Stimulated activated CD8-positive, alpha-beta memory T cell treated with anti-CD3 and anti-CD28 coated beads, Interleukin-7, amount 100 ng/mL, for 4 hours (primary cell): ENCODE measurements around the gene ARMC6.
"Not testable (repeated sequence)": the region's sequence is repeated elsewhere in the genome, so short reads cannot be mapped to it uniquely, and the experiment has no call there.

Source experiments
- DNase-seq, 2 donors: peaks; one replicate each; pipeline ENCODE4 v3.0.0-alpha.2; 2020; ENCODE audit warnings: low read depth in 2 of 2

Gene ARMC6

DNA sequence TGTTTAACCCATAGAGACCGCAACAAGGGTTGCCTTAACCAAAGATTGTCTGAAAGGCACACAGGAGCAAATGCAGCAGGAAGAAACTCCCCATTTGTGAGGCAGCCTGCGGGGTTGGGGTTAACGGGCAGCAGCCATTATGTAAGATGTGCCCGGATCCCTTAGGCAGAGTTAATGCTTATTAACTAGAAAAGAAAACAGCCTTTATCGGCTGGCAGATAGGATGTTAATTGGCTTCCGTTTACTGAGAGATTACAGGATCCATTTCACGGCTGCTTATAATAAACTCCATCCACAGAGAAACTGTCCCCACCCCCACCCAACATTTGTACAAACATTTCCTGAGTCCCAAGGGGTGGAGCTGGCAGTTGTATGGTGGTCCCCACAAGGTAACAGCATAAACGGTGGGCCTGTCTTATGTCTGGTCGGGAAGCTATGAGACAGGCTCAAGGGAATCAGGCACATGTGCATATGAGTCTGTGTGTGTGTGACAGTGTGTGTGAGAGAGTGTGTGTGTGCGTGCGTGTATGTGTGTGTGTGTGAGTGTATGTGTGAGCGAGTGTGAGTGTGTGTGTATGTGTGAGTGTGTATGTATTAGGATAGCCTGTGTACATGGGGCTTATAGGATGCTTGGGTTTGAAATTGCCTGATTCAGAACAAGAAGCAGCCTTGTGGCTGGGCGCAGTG is 40.9 kb downstream of the ARMC6 start:
- no peak for DNase-seq

DNA sequence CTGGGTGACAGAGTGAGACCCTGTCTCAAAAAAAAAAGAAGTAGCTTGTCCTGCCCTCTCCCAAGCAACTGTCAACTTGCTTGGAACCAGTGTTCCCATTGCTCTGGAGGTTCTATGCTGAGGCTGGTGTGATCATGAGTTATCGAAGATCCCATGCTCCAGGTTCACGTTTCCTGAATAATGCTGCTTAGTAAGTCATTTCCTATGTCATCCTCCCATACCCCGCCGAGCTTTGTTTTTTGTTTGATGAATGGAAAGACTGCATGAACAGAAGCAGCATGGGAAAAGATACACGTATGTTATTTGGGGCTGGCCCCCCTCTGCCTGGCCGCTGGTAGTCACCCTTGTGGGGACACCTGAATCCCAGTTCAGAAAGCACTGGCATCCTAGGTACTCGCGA is 41.7 kb downstream of the ARMC6 start:
- no peak for DNase-seq

DNA sequence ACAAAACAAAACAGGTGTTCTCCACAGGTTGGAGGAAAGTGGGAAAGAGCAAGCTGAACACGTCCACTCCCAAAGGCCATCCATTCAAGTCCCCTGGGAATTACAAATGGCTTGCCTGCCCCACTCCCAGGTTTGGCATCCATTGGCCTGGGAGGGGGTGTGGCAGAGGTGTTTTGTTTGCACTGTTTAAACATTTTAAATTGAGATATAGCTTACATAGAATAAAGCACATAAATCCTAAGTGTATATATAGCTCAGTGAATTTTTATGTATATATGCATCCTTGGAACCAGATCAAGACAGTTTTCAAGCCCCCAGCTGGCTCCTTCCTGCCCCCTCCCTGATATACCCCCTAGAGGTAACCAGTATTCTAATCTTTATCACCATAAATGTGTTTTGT is 43.1 kb downstream of the ARMC6 start:
- DNase-seq: no peak

DNA sequence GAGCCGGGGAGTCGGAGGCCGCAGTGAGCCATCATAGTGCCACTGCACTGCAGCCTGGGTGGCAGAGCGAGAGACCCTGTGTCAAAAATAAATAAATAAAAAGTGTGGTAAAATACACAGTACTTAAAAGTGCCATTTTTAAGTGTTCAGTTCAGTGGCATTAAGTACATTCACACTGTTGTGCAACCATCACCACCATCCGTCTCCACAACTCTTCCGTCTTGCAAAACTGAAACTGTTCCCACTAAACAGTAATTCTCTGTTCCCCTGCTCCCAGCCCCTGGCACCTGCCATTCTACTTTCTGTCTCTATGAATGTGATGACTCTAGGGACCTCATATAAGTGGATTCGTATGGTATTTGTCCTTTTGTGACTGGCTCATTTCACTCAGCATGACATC is 43.7 kb downstream of the ARMC6 start:
- no peak for DNase-seq

DNA sequence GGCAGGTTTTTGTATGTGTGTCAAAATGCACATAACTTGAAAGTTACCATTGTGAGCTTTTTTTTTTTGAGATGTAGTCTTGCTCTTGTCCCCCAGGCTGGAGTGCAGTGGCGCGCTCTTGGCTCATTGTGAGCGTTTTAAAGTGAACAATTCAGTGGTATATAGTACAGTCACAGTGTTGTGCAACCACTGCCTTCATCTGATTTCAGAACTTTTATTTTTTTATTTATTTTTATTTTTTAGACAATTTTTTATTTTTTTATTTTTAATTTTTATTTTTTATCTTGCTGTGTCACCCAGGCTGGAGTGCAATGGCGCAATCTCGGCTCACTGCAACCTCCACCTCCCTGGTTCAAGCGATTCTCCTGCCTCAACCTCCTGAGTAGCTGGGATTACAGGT is 45.4 kb downstream of the ARMC6 start:
- no peak for DNase-seq

DNA sequence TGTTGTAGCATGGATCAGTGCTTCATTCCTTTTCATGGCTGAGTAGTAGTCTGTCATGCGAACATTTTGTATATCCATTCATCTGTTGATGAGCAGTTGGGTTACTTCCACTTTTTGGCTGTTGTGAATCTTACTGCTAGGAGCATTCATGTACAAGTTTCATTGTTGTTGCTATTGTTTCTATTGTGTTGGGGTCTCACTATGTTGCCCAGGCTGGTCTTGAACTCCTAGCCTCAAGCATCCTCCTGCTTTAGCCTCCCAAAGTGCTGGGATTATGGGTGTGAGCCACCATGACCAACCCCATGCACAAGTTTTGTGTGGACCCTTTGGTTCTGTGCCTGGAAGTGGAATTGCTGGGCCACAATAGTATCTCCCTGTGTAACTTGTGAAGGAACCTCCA is 46.2 kb downstream of the ARMC6 start:
- DNase-seq: no peak

DNA sequence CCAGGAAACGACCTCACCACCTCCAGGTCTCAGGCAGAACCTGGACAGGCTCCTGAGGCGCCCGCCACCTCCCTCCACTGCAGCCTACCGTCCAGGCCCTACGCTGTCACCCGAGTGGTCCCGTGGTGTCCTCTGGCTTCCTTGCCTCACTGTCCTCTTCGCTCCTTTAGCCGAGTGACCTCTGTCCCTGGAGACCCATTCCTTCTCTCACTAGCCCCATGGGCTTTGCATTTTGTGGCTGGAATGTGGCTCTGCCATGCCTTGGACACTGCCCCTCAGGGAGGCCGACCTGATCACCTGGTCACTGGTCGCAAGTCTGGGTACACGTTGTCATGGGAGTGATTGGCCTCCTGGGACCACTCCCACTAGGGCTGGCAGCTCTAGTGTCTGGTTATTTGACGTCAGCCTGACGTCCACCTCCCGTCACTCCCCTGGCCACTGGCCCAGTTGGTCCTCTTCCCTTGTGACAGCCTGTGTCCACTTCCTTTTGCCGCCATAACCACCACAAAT is 48.3 kb downstream of the ARMC6 start:
- no peak for DNase-seq

DNA sequence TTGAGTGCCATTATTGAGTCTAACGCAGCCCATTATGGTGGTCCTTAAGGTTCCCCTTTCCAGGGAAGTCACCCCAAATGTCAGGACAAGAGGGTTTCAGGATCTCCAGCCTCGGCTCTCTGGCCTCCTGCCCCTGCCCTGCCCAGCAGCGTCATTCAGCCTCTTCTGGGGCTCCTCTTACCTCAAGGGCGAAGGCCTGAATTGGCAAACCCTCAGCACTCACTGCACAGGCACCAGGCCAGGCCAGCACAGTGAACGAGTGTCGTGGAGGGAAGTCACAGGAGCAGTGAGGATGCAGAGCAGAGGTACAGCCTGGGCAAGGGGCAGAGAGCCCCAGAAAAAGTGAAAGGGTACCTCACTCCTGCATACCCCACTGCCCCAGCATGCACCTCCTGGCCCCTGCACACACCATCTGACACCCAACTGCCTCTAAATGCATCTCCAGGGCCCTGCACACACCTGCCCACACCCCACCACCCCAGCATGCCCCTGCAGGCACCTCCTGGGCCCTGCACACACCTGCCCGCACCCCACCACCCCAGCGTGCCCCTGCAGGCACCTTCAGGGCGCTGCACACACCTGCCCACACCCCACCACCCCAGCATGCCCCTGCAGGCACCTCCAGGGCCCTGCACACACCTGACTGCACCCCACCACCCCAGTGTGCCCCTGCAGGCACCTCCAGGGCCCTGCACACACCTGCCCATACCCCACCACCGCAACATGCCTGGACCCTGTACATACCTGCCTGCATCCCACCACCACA is 50.2 kb downstream of the ARMC6 start:
- no peak for DNase-seq

DNA sequence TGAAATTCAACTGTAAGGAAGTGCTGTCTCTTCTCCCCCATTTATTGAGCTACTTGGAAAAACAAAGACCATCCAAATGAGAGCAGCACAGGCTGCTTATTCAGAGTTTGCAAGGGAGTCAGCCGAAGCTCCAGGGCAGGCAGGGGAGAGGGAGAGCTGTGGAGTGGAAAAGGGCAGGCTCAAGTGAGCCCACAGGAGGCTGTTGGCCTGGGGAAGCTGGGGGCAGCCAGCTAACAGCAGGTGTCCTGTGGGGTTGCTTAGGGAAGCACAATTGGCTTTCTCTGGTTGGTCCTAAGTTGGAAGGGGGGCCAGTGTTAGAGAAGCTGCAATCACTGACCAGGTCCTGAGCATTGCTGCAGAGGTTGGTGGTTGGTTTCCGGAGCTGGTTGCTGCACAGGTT is 54.3 kb downstream of the ARMC6 start:
- no peak for DNase-seq

DNA sequence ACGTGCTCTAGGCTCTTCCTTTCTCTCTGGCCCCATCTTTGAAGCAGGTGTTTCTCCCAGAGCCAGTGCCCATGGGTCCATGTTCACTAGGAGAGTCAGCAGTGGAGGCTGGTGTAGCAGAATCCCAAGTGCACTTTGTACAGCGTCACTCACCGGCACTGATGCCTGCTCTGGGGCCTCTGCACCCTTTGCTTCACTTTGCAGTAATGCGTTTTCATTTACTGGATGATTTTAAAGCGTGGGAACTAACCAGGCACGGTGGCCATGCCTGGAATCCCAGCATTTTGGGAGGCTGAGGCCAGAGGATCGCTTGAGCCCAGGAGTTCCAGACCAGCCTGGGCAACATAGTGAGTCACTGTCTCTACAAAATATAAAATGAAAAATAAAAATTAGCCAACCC is 61.1 kb downstream of the ARMC6 start:
- no peak for DNase-seq

DNA sequence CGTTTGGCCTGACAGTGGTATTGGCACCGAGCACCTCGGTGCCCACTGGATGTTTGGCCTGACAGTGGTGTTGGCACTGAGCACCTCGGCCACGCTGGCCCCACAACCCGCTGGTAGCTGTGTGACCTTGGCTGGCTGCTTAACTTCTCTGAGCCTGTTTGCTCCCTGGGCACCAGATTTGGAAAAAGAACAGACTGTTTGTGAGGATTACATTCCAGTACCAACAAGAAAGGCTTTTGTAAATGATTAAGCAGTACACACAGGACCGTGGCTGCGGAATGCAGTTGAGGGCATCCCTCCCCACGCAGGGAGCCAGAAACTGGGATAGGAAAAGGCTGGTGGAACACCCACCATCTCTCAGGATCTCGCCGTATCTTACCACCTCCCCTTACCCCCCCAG is 62.3 kb downstream of the ARMC6 start:
- DNase-seq: no peak

DNA sequence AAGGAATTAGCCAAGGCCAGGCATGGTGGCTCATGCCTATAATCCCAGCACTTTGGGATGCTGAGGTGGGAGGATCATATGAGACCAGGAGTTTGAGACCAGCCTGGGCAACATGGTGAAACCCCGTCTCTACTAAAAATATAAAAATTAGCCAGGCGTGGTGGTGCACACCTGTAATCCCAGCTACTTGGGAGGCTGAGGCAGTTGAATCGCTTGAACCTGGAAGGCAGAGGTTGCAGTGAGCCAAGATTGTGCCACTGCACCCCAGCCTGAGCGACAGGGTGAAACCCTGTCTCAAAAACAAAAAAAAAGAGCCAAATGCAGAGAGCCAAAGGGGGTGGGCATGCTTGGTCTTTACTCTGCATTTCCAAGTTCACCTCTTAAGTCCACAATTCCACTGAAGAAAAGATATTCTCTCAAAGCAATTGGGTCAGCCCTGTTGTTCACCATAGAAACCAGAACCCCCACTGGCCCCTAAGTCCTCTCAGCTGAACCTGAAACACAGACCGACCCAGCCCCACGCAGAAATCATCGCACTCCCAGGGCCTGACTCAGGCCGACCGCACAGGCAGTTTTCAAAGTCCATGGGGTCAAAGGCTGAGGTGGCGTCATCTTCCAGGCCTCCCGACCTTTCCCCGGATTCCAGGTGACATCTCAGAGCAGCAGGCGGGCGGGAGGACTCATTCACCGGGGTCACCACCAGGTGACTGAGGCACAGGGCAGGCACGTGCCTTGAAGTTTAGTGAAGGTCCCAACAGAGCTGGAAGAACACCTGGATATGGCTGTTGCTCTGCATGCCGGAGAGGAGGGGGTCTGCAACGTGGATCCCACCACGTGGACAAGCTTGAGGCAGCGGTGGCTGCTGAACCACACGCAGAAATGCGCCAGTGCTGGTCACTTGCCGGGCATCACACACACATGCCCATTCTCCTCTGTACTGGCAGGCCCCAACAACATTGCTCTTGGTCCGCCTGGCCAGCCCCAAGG is 63.5 kb downstream of the ARMC6 start:
- no peak for DNase-seq

DNA sequence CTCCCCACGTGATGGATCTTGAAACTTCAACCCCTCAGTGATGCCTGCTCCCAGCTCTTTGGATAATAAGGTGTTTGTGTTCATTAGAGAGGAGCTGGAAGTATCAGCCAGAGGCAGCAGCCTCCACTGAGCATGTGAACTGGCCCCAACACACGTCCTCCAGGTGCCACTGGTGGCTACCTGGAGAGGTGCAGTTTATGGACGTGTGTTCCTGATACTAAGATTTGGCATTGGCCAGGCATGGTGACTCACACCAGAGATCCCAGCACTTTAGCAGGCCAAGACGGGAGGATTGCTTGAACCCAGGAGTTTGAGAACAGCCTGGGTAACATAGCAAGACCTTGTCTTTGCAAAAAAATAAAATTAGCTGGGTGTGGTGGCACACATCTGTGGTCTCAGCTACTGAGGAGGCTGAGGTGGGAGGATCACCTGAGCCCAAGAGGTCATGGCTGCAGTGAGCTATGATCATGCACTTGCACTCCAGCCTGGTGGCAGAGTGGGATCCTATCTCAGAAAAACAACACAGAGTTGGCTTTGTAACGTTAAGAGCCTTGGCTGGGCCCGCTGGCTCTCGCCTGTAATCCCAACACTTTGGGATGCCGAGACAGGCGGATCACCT is 64.8 kb downstream of the ARMC6 start:
- no peak for DNase-seq

DNA sequence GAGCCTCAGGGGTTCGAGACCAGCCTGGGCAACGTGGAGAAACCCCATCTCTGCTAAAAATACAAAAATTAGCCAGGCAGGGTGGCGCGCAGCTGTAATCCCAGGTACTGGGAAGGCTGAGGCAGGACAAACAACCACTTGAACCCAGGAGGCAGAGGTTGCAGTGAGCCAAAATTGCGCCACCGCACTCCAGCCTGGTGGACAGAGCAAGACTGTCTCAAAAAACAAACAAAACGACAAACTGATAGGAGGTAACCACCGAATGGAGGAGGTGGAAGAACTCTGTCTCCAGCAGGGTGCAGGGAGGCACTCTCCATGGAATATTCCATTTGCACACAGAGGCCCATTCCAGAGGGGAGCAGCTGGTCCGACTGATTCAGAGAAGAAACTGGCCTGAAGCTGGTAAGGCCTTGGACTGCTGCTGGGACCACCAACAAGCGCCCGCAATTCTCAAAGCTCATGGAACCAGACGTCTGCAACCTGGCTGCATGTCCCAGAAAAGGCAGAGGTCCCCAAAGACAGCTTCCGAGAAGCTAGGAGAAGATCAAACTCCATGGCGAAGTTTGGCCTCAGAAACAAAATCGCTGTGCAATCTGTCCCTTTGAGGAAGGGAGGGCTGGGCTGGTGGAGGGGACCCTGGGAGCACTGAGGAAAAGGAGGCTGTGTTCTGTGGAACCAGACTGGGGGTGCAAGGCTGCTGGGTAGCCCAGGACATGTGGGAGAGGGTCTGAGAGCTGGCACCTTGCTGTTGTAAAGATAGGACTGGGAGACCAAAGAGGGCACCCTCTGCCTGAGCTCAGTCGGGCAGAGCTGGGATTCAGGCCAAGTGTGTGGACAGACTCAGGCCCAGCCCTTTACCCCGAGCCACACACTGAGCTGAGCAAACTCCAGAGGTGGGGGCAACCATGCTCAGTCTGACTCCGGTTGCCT is 65.6 kb downstream of the ARMC6 start:
- DNase-seq: no peak

DNA sequence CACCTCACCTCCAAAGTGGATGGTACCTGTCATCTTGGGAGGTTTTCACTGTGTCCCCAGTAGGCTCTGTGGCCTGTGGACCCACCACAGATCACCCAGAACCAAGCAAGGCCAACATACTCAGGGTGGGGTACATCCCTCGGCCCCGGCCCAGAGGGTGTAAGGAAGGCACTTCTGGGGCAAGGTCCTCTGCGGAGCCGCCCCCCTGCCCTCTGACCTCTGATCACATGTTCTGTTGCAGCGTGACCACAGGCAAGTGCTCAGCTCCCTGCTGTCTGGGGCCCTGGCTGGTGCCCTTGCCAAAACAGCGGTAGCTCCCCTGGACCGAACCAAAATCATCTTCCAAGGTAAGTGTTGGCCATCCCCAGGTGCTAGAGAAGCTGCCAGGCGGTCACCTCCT is 68.1 kb downstream of the ARMC6 start:
- no peak for DNase-seq

DNA sequence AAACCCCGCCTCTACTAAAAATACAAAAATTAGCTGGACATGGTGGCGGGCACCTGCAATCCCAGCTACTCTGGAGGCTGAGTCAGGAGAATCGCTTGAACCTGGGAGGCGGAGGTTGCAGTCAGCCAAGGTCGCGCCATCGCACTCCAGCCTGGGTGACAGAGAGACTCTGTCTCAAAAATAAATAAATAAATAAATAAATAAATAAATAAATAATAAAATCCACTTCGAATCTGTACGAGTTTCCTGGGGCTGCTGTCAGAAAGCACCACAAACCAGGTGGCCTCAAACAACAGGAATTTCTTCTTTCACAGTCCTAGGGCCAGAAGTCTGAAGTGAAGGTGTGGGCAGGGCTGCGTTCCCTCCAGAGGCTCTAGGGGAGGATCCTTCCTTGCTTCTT is 69.2 kb downstream of the ARMC6 start:
- not testable (repeated sequence) for DNase-seq

DNA sequence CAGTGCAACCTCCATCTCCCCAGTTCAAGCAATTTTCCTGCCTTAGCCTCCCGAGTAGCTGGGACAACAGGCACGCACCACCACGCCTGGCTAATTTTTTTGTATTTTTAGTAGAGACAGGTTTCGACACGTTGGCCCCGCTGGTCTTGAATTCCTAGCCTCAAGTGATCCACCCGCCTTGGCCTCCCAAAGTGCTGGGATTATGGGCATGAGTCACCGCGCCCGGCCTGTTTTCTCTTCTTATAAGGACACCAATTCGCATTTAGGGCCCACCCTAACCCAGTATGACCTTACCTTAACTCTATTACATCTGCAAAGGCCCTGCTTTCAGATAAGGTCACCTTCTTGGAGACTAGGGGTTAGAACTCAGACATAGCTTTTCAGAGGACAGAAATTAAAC is 69.8 kb downstream of the ARMC6 start:
- no peak for DNase-seq

DNA sequence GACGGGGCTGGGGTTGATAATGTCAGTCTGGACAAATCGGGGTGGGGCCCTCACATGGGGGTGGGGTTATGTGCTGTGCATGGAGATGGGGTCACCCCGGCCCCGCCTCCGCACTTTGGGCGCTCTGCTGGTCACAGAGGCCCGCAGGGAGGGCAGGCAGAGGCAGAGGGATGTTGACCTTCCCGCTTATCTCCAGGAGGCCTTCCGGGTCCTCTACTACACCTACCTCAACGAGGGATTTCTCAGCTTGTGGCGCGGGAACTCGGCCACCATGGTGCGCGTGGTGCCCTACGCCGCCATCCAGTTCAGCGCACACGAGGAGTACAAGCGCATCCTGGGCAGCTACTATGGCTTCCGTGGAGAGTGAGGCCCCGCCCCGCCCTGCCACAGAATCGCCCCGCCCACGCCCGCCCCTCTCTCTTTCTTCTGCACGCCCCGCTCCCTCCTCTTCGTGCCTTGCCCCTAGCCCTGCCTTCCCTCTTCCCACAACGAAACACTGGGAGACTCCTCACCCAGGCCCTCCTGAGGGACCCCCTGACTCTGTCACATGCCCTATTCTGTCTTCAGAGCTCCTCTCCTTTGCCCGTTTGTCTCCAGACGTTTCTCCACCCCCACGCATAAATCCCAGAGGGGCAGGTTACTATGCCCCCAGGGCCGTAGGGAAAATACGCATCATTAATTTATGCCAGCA is 72.1 kb downstream of the ARMC6 start:
- DNase-seq: no peak

DNA sequence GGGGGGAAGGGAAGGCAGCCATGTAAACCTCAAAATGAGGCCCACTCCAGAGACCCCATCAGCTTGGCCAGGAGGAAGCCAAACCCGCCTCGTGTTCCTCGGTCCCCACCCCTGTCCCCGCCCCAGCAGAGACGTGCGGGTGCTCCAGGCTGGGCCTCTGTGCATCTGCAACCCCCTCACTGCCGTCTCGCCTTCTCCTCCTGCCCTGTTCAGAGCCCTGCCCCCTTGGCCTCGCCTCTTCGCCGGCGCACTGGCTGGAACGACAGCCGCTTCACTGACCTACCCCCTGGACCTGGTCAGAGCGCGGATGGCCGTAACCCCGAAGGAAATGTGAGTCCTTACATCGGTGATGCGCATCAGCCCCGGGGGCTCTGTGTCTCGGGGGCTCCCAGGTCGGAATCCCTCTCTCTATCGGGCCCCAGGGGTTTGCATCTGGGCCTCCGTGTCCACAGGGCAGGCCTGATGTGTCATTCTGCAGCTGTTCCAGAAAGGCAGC is 72.7 kb downstream of the ARMC6 start:
- DNase-seq: no peak

DNA sequence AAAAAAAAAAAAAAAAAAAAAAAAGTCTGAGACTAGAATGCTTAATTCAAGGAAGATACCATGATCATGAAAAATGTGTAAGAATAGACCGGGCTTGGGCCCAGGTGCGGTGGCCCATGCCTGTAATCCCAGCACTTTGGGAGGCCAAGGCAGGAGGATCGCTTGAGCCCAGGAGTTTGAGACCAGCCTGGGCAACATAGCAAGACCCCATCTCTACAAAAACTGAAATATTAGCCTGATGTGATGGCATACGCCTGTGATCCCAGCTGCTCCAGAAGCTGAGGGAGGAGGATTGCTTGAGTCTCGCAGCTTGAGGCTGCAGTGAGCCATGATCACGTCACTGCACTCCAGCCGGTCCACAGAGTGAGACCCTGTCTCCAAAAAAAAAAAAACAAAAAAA is 73.5 kb downstream of the ARMC6 start:
- not testable (repeated sequence) for DNase-seq
